ENCODE measurements around the gene SIGLEC15. TPM values are rescaled to one million over a fixed set of nuclear protein-coding genes. Genes with fewer than 3 reads are reported as not detected.

The SIGLEC15 gene
- total RNA-seq, 6 donors from 2014 or later, result 0.44 to 0.59 (median 0.52) TPM; not detected in 3

- WGBS, 2 donors, result 87 to 97% methylated on average over 5 of the region's 5 CpGs
- Histone ChIP-seq H3K36me3 (peaks cover 41 to 99% (median 61%) of the 10 kb centered on the region in 4 donors), H3K4me1 (no peaks in the 10 kb centered on the region), H3K27me3 (no peaks in the 10 kb centered on the region), H3K27ac (no peak overlapping the region), H3K9me3 (no peaks in the 10 kb centered on the region), H3K4me3 (no peak overlapping the region)
- TF ChIP-seq POLR2A (IDR thresholded peaks at IDR 0.05) (no peak), EP300 (IDR thresholded peaks at IDR 0.05) (no peak), CTCF (IDR thresholded peaks at IDR 0.05) (no peak), POLR2AphosphoS5 (IDR thresholded peaks at IDR 0.05) (no peak)
- DNase-seq (no peak), ATAC-seq (ENCODE audit: low FRiP score in 2 of 2) (no peak)
Measured at GRCh38 chr18:45864081-45864480, 38.6 kb downstream of the SIGLEC15 start.

- ATAC-seq (ENCODE audit: low FRiP score in 2 of 2) (no peak), DNase-seq (no peak)
- H3K27me3 ChIP-seq, result no peaks in the 10 kb centered on the region
- no peaks in the 10 kb centered on the region for H3K9me3 ChIP-seq
- no peak overlapping the region for H3K4me3 ChIP-seq
- H3K36me3 ChIP-seq, result peaks cover 30 to 98% (median 54%) of the 10 kb centered on the region in 4 donors
- 97 to 100% methylated on average over 5 of the region's 5 CpGs for WGBS, 2 donors
- H3K4me1 ChIP-seq, result no peaks in the 10 kb centered on the region
- H3K27ac ChIP-seq, result no peak overlapping the region
- no peak for TF ChIP-seq POLR2AphosphoS5 (IDR thresholded peaks at IDR 0.05)
- TF ChIP-seq POLR2A (IDR thresholded peaks at IDR 0.05), result no peak
Measured at GRCh38 chr18:45865466-45865865, 40.0 kb downstream of the SIGLEC15 start.

- DNase-seq (no peak), ATAC-seq (ENCODE audit: low FRiP score in 2 of 2) (no peak)
- Histone ChIP-seq H3K9me3 (no peaks in the 10 kb centered on the region), H3K4me3 (no peak overlapping the region), H3K27ac (no peak overlapping the region), H3K27me3 (no peaks in the 10 kb centered on the region), H3K36me3 (peaks cover 28 to 90% (median 40%) of the 10 kb centered on the region in 4 donors), H3K4me1 (no peaks in the 10 kb centered on the region)
- TF ChIP-seq CTCF (IDR thresholded peaks at IDR 0.05) (no peak), POLR2A (IDR thresholded peaks at IDR 0.05) (no peak), EP300 (IDR thresholded peaks at IDR 0.05) (no peak), POLR2AphosphoS5 (IDR thresholded peaks at IDR 0.05) (no peak)
- 95 to 98% methylated on average over 7 of the region's 7 CpGs for WGBS, 2 donors
Measured at GRCh38 chr18:45870419-45870818, 44.9 kb downstream of the SIGLEC15 start.

- TF ChIP-seq CTCF (IDR thresholded peaks at IDR 0.05), result no peak
- TF ChIP-seq POLR2AphosphoS5 (IDR thresholded peaks at IDR 0.05), result no peak
- TF ChIP-seq POLR2A (IDR thresholded peaks at IDR 0.05), result no peak
- H3K9me3 ChIP-seq, result no peaks in the 10 kb centered on the region
- peaks cover 25 to 90% (median 37%) of the 10 kb centered on the region in 4 donors for H3K36me3 ChIP-seq
- WGBS, 2 donors, result 67% methylated on average over 5 of the region's 5 CpGs
- no peaks in the 10 kb centered on the region for H3K4me1 ChIP-seq
- no peak for ATAC-seq (ENCODE audit: low FRiP score in 2 of 2)
- no peak overlapping the region for H3K4me3 ChIP-seq
- DNase-seq, result no peak
- H3K27ac ChIP-seq, result no peak overlapping the region
- H3K27me3 ChIP-seq, result no peaks in the 10 kb centered on the region
Measured at GRCh38 chr18:45871431-45872084, 46.1 kb downstream of the SIGLEC15 start.

GRCh38 chr18:45874491-45875184, 49.2 kb downstream of the SIGLEC15 start:
- Histone ChIP-seq H3K9me3 (no peaks in the 10 kb centered on the region), H3K4me1 (no peaks in the 10 kb centered on the region), H3K27ac (no peak overlapping the region), H3K27me3 (no peaks in the 10 kb centered on the region), H3K36me3 (peaks cover 17 to 86% (median 36%) of the 10 kb centered on the region in 4 donors), H3K4me3 (no peak overlapping the region)
- TF ChIP-seq POLR2AphosphoS5 (IDR thresholded peaks at IDR 0.05) (no peak), EP300 (IDR thresholded peaks at IDR 0.05) (no peak), CTCF (IDR thresholded peaks at IDR 0.05) (no peak), POLR2A (IDR thresholded peaks at IDR 0.05) (no peak)
- WGBS, 2 donors, result 84 to 90% methylated on average over 5 of the region's 5 CpGs
- ATAC-seq (ENCODE audit: low FRiP score in 2 of 2), result no peak
- DNase-seq, result no peak
